WI38 (cell line): ENCODE measurements around the gene PIGM.

Experiments
- H3K4me3 ChIP-seq: 2 replicates; pipeline ENCODE4 v1.5.1; 2011; ENCODE audit warnings: low read depth, mild to moderate bottlenecking, control low read depth, low read length
- TF ChIP-seq, protein P1 (sequence below): IDR thresholded peaks from 2 replicates; pipeline ENCODE4 v1.5.1; 2012; ENCODE audit warnings: low read depth, mild to moderate bottlenecking, control low read depth, low read length

PIGM gene

GRCh38 chr1:159996653-159997052 lies 35.1 kb downstream of the PIGM start:
- TF ChIP-seq, protein P1, sequence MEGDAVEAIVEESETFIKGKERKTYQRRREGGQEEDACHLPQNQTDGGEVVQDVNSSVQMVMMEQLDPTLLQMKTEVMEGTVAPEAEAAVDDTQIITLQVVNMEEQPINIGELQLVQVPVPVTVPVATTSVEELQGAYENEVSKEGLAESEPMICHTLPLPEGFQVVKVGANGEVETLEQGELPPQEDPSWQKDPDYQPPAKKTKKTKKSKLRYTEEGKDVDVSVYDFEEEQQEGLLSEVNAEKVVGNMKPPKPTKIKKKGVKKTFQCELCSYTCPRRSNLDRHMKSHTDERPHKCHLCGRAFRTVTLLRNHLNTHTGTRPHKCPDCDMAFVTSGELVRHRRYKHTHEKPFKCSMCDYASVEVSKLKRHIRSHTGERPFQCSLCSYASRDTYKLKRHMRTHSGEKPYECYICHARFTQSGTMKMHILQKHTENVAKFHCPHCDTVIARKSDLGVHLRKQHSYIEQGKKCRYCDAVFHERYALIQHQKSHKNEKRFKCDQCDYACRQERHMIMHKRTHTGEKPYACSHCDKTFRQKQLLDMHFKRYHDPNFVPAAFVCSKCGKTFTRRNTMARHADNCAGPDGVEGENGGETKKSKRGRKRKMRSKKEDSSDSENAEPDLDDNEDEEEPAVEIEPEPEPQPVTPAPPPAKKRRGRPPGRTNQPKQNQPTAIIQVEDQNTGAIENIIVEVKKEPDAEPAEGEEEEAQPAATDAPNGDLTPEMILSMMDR = no peak
- H3K4me3 ChIP-seq = no peak overlapping the region

DNA sequence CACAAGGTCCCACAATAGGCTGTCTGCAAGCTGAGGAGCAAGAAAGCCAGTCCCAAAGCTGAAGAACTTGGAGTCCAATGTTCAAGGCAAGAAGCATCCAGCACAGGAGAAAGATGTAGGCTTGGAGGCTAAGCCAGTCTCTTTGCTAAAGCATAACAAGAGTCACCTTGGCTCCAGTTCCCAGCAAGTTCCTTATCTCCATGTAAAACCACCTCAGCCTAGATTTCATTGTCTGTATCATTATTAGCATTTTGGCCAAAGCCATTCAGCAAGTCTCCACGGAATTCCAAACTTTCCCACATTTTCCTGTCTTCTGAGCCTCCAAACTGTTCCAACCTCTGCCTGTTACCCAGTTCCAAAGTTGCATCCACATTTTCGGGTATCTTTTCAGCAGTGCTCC lies 36.9 kb downstream of the PIGM start:
- TF ChIP-seq, protein P1 = no peak
- H3K4me3 ChIP-seq = no peak overlapping the region

- no peak overlapping the region for H3K4me3 ChIP-seq
- TF ChIP-seq, protein P1 = no peak
These were observed 37.9 kb downstream of the PIGM start for GRCh38 chr1:159993911-159994310.

GRCh38 chr1:159992161-159992560 lies 39.6 kb downstream of the PIGM start:
- TF ChIP-seq, protein P1 = no peak
- no peak overlapping the region for H3K4me3 ChIP-seq

DNA sequence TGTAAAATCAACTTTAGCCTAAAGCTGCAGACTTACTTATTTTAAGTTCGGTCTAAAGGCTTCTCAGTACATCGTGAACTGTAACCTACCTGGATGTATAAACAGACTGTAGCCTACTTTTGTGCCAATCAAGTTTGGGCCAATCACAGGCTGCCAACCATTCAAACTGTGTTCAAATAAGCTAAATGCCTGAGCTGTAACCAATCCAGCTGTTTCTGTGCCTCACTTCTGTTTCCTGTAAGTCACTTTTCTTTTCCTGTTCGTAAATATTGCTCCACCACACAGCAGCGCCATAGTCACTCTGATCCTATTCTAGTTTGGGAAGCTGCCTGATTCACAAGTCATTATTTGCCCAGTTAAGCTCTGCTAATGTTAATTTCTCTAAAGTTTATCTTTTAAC lies 40.3 kb downstream of the PIGM start:
- TF ChIP-seq, protein P1 = no peak
- H3K4me3 ChIP-seq = no peak overlapping the region

- TF ChIP-seq, protein P1 = no peak
- H3K4me3 ChIP-seq = no peak overlapping the region
These were observed 41.8 kb downstream of the PIGM start for GRCh38 chr1:159990005-159990404.

DNA sequence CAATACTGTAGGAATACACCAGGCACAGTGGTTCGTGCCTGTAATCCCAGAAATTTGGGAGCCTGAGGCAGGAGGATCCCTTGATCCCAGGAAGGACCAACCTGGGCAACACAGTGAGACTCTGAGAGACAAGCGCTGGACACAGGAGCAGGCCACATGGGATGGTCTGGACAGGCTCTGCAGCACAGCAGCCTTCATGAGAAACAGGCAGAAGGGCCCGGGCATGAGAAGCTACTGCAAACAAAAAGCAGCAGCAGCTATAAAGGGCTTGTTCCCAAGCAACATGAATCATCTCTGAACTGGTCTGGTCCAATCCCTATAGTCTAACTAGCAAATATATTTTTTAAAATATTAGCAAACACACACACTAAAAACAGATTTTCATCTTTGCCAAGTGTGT lies 42.2 kb downstream of the PIGM start:
- TF ChIP-seq, protein P1 = no peak
- no peak overlapping the region for H3K4me3 ChIP-seq
